Bronchial smooth muscle cell (primary cell): Measurements from ENCODE around the gene UBR4. TPM values are rescaled to one million over a fixed set of nuclear protein-coding genes. Genes with fewer than 3 reads are reported as not detected.

Source experiments
- total RNA-seq: library from RNA; depleted of rRNA; stranded (reverse); fragments of >200 nt; gene quantifications from 2 replicates; pipeline ENCODE4 v1.2.1, GENCODE V29; 2014

Gene UBR4
- total RNA-seq = 73.0 and 76.5 TPM in 2 replicates

DNA sequence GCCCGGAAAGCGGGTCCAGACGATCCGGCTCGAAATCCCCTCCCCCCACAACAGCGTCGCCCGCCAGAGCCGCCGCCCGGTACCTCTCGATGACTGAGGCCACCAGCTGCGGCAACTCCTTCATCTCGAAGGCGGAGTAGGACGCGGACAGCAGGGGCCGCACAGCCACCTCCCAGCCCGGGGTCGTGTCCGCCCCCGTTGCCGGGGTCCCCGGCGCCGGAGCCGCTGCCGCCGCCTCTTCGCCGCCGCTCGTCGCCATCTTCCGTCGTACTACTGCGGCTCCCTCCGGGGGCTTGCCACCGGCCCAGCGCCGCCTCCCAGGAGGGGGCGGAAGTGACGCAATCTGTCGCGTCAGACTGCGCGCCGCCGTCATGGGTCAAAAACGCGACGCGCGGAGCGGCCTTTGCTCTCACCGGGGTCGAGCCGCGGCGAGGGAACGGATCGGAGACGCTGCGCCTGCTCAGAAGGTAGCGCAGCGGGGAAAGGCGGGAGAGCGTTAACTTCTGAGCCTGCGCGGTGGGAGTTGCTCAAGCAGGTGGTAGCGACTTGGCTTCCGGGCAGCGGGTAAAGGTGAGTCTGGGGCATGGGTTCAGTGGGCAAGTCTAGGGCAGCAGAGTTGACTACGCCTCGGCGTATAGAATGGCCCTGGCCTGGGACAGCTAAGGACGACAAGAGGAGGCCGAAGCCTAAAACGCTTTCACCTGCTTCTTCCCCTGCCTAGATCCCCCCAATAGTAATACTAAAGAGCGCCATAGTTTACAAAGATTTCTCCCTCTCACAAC, at the start of gene UBR4:
Gene UBR4 (minus strand): TSS at position 277 of the 782 bp plus-strand sequence. CDS start 18 bp downstream, at position 259.

DNA sequence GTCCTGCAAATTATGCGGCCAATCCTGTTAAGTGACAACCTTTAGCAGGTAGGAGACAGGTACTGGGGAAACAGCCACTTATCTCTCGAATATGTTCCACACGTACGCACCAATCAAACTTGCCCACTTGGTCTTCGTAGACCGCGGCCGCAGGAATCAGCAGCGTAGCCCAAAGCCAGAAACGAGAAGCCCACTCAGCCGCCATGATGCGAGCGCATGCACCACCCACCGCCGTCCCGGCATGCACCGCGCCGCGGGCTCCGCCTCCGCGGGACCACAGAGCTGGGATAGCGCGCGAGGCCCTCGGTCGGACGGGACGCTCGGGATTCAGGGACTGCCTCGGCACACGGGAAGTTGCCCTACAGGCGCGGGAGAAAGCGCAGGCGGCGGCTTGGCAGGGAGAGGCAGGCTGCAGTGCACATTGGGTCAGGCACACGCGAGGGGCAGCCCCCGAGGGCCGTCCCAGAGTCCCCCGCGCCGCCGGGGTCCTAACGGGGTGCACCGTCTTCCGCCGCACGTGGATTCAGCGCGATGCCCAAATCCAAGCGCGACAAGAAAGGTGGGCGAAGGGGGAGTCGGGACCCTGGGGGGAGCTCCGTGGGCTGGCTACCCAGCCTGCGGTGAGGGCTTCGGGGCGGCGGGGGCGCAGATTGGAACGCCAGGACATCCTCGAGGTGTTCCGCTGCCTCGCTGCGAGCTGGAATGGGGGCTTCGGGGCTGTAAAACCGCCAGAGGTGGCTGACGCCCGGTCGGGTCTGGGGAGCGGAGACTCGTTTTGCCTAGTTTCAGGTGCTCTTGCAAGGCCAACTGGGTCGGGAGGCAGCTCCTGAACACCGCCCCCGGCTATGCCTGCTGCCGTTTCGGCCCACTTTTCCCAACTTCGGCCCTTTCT, 41.5 kb upstream of the UBR4 start, which contains the start of the genes EMC1 and MRTO4:
Gene EMC1 (minus strand): TSS at position 220 of the 892 bp plus-strand sequence. CDS start 15 bp downstream, at position 205.
Gene MRTO4 (plus strand): TSS at position 501 of the 892 bp plus-strand sequence. CDS start 31 bp downstream, at position 532.

Other genes starting within 250 kb of the UBR4 start
- gene EMC1, start 41.3 kb upstream of the UBR4 start, total RNA-seq = 50.4 and 56.4 TPM in 2 replicates
- gene MRTO4, start 41.5 kb upstream of the UBR4 start, total RNA-seq = 10.0 and 14.7 TPM in 2 replicates
- 0.43 and 0.47 TPM in 2 replicates for gene AKR7A3, start 78.5 kb upstream of the UBR4 start, total RNA-seq
- gene AKR7A2, start 101.9 kb upstream of the UBR4 start, total RNA-seq = 88.7 and 112 TPM in 2 replicates
- 14.6 and 15.4 TPM in 2 replicates for gene SLC66A1, start 102.1 kb upstream of the UBR4 start, total RNA-seq